Neuron (in vitro differentiated cells): ENCODE measurements around the gene FAM13A.
"Not testable (repeated sequence)": the region's sequence is repeated elsewhere in the genome, so short reads cannot be mapped to it uniquely, and the experiment has no call there.

Experiments used
- H2AFZ ChIP-seq: one replicate; pipeline ENCODE4 v1.6.1; 2013; ENCODE audit warnings: low read depth, mild to moderate bottlenecking, inconsistent platforms, low read length, moderate library complexity
- H3K27me3 ChIP-seq: one replicate; pipeline ENCODE4 v1.6.1; 2013; ENCODE audit warnings: low read length; ENCODE audit not compliant: insufficient read depth
- H3K36me3 ChIP-seq: one replicate; pipeline ENCODE4 v1.6.1; 2013; ENCODE audit warnings: low read length; ENCODE audit not compliant: insufficient read depth
- H3K4me1 ChIP-seq: one replicate; pipeline ENCODE4 v1.6.1; 2013; ENCODE audit warnings: low read length; ENCODE audit not compliant: insufficient read depth
- H3K4me3 ChIP-seq: 2 replicates; pipeline ENCODE4 v1.5.1; 2013; ENCODE audit warnings: mild to moderate bottlenecking, low read length, moderate library complexity
- H3K9me3 ChIP-seq: one replicate; pipeline ENCODE4 v1.6.1; 2013; ENCODE audit warnings: low read length

The FAM13A gene

DNA sequence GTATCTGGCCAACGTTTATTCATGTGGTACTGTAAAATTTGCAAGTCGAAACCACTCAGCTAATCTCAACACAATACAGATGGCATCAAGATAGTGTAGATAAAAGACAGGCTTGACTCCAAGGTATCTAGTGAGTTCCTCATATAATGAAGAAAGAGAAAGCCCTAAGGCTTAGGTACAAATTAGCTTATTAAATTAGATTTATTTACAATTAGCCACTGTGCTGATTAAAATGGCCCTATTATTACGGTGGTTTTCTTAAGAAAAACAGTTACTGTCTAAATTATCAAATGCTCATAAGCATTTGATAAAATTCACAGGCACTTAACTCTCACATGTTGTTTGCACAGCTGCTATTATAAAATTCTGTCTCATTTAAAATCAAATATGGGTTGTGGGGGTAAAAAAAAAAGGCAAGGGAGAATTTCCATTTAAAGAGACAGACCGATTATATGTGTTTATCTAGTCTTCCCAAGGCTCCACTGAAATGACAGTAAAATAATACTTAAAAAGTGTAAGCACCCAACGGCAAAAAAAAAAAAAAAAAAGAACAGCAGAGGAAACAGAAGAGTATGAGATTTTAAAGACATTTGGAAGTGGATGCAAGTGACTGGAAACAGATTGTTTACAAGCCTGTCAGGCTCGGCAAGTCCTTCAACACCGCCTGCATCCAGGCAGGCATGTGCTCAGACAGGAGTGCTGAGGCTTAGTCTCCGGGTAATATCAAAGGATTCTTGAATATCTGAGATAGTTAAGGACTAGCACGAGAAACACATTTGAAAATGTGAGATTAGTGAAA, 55.1 kb downstream of the FAM13A start:
- no peak overlapping the region for H2AFZ ChIP-seq
- peaks cover 9% of the 10 kb centered on the region for H3K36me3 ChIP-seq
- no peaks in the 10 kb centered on the region for H3K27me3 ChIP-seq
- H3K9me3 ChIP-seq, result peaks cover 5% of the 10 kb centered on the region
- H3K4me3 ChIP-seq, result no peak overlapping the region
- no peaks in the 10 kb centered on the region for H3K4me1 ChIP-seq

DNA sequence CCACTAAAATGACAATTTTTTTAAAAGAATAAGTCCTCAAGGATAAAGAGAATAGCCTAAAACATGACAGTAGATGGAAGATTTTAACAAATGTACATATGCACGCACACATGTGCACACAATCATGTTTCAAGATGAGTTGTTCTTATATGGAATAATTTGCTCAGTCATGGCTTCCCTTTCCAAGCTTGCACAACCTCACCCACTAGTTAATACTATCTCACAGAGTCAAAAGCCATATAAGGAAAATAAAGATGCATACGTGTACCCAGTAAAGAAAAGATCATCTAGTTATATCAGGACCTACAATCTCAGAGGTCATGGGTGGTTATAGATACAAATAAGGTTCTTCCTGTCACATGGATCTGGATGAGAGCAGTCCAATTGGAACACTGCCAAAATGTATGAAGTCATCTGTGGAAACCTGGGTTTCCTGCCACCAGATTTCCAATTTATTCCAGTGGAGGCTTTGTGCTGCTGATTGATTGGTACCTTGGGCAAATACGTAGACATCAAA, 56.1 kb downstream of the FAM13A start:
- no peaks in the 10 kb centered on the region for H3K4me1 ChIP-seq
- no peak overlapping the region for H3K4me3 ChIP-seq
- H3K27me3 ChIP-seq, result no peaks in the 10 kb centered on the region
- no peak overlapping the region for H2AFZ ChIP-seq
- peaks cover 2% of the 10 kb centered on the region for H3K9me3 ChIP-seq
- H3K36me3 ChIP-seq, result peaks cover under 1% of the 10 kb centered on the region

DNA sequence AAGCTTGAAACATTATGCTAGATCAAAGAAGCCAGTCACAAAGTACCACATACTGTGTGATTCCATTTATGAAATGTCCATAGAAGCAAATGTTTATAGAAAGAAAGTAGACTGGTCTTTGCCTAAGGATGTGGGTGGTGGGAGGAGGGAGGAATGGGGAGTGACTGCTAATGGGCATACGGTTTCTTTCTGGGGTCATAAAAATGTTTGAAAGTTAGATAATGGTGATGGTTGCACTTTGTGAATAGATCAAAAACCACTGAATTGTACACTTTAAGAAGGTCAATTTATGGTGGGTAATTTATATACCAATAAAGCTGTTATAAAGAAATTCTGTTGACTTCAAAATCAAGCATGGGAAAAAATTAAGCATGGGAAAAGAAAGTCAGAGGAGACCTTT, 56.6 kb downstream of the FAM13A start:
- H3K27me3 ChIP-seq, result no peaks in the 10 kb centered on the region
- H2AFZ ChIP-seq, result no peak overlapping the region
- H3K36me3 ChIP-seq, result no peaks in the 10 kb centered on the region
- H3K4me1 ChIP-seq, result no peaks in the 10 kb centered on the region
- no peak overlapping the region for H3K4me3 ChIP-seq
- peaks cover 2% of the 10 kb centered on the region for H3K9me3 ChIP-seq

DNA sequence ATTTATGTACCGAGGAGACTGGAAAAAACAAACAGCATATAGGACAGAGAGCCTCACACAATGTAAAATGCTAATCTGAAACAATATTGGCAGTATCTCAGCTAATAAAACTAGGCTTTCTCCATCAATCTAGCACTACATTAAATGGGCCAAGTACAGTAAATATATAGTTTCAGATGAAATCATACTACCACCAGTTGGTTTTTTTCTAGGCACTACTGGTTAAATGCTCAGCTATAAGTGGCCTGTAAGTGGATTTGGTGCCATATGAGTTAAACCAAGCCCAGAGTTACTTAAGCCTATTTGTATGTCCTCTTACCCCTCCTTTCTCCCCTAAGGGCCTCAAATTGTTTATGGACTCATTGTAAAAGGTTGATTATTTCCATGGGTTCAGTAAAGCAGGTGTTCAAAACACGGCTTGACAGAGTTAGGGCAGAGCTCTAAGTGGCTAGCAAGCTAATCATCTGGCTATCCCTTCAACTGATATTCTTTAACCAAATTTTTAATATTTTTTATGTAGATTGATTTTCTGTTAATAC, 57.5 kb downstream of the FAM13A start:
- Histone ChIP-seq H3K4me3 (no peak overlapping the region), H3K36me3 (no peaks in the 10 kb centered on the region)

DNA sequence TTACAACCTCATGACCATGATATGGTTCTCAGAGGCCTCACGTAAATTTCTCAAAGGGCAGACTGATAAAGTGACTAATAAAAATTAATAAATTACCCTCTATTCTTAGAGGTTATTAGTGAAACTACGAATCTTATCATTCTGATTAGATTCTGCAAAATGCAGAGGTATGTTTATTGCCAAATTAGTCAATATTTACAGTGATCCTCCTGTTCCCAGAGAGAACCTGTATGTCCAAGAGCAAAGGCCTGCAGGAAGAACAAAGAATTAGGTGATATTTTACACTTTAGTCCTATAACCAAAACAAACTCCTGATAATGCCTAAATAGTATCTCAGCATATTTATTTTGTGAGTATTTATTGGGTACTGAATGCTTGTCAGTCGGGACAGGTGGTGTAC, 58.1 kb downstream of the FAM13A start:
- no peak overlapping the region for H3K4me3 ChIP-seq
- no peaks in the 10 kb centered on the region for H3K36me3 ChIP-seq
- no peaks in the 10 kb centered on the region for H3K9me3 ChIP-seq
- no peaks in the 10 kb centered on the region for H3K4me1 ChIP-seq
- H3K27me3 ChIP-seq, result no peaks in the 10 kb centered on the region
- H2AFZ ChIP-seq, result no peak overlapping the region

More for the DNA sequence above, 57.5 kb downstream of the FAM13A start:
- no peak overlapping the region for H2AFZ ChIP-seq
- no peaks in the 10 kb centered on the region for H3K27me3 ChIP-seq
- no peaks in the 10 kb centered on the region for H3K9me3 ChIP-seq
- no peaks in the 10 kb centered on the region for H3K4me1 ChIP-seq

DNA sequence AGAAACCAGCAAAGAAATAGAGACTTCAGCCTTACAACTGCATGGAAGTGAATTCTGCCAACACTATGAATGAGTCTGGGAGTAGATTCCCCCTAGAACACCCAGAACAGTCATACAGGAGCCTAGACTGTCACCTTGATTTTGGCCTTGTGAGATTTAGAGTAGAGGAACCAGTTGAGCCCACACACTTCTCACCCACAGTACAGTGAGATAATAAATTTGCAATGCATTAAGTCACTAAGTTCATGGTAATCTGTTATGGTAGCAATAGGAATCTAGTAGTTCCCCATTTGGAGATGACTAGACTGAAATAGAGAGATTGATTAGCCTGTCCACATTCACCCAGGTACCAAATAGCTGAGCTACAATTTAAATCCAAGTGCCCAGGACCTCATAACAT, 59.0 kb downstream of the FAM13A start:
- no peaks in the 10 kb centered on the region for H3K9me3 ChIP-seq
- no peaks in the 10 kb centered on the region for H3K4me1 ChIP-seq
- no peak overlapping the region for H3K4me3 ChIP-seq
- no peak overlapping the region for H2AFZ ChIP-seq
- no peaks in the 10 kb centered on the region for H3K27me3 ChIP-seq
- H3K36me3 ChIP-seq, result no peaks in the 10 kb centered on the region

DNA sequence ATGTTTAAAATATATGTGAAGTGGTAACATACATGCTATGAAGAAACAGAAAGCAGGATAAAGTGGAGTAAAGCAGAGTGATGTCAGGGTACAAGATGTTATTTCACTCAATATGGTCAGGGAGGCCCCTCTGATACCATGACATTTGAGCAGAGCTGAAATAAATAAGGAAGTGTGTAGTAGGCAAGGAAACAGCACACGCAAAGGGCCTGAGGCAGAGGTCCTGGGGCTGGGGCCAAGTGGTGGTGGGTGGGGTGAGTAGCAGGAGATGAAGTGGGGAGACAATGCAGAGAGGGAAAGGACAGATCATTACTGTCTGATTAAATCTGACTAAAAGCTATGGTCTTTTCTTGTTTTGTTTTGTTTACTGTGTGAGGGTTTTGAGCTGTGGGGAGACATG, 61.1 kb downstream of the FAM13A start:
- no peaks in the 10 kb centered on the region for H3K4me1 ChIP-seq
- H3K9me3 ChIP-seq, result no peaks in the 10 kb centered on the region
- H2AFZ ChIP-seq, result no peak overlapping the region
- no peaks in the 10 kb centered on the region for H3K27me3 ChIP-seq
- H3K4me3 ChIP-seq, result no peak overlapping the region
- H3K36me3 ChIP-seq, result no peaks in the 10 kb centered on the region

DNA sequence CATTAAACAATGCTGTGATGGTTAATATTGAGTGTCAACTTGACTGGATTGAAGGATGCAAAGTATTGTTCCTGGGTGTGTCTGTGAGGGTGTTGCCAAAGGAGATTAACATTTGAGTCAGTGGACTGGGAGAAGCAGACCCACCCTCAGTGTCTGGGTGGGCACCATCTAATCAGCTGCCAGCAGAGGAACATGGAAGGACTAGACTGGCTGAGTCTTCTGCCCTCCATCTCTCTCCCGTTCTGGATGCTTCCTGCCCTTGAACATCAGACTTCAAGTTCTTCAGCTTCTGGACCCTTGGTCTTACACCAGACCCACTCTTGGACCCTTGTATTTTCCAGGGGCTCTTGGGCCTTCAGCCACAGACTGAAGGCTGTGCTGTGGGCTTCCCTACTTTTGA, 61.7 kb downstream of the FAM13A start:
- not testable (repeated sequence) for H2AFZ ChIP-seq, H3K27me3 ChIP-seq, H3K36me3 ChIP-seq, H3K4me1 ChIP-seq, H3K9me3 ChIP-seq, H3K4me3 ChIP-seq

DNA sequence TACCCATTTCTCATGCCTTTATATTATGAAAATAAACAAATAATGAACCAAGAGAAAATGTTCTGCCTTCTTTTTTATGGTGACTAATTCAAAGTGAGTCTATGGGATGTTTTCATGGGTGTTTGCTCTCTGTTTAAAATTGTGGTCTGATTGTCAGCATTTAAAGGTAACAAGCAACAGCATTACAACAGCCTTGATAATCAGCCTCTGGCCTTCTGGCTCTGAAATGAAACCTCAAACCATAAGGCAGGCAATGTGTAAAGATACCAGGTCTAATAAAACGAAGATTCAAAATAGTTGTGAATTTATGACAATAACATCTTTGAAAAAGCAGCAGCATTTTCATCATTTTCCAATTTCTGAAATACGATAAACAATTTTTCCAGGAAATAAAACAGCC, 63.7 kb downstream of the FAM13A start:
- no peaks in the 10 kb centered on the region for H3K9me3 ChIP-seq
- H3K4me1 ChIP-seq, result no peaks in the 10 kb centered on the region
- no peak overlapping the region for H3K4me3 ChIP-seq
- H3K27me3 ChIP-seq, result no peaks in the 10 kb centered on the region
- peaks cover 2% of the 10 kb centered on the region for H3K36me3 ChIP-seq
- H2AFZ ChIP-seq, result no peak overlapping the region

DNA sequence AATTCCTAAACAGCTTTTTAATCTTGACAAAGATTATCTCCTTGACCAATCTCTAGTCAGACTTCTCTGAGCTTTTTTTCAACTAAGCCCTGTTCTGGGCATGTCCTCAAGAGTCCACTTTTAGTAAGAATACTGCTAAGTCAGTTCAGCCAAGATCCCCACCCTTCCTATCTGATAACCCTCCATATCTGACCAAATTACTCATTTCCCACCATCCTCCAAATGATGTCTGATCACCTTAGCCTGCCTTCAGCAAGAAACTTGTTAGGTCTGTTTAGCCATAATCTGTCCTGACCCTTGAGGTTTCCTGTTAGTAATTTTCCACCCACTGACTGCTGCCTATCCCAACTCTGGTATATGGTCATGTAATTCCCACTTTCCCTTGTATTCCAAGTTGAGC, 65.2 kb downstream of the FAM13A start:
- Histone ChIP-seq H3K27me3 (no peaks in the 10 kb centered on the region), H3K4me3 (no peak overlapping the region), H3K36me3 (peaks cover 2% of the 10 kb centered on the region), H3K4me1 (no peaks in the 10 kb centered on the region), H3K9me3 (no peaks in the 10 kb centered on the region), H2AFZ (no peak overlapping the region)

DNA sequence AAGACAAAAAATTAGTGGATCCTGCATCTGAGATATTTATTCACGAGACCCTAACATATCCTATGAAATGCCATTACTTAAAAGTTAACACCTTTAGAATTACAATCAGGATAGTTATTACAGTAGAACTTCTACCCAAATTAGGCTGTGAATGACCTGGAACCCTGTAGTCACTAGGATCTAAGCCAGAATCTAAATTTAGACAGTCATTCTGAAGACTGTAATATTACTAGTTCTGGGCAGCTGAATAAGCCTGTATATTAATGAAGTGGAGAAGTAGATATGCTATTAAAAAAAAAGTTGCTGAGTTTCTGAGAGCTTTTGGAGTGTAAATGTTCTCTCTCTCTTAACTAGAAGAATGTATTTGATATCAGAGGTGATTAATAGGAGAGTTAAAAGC, 67.0 kb downstream of the FAM13A start:
- Histone ChIP-seq H2AFZ (no peak overlapping the region), H3K36me3 (peaks cover 2% of the 10 kb centered on the region), H3K4me1 (no peaks in the 10 kb centered on the region), H3K27me3 (no peaks in the 10 kb centered on the region), H3K9me3 (no peaks in the 10 kb centered on the region), H3K4me3 (no peak overlapping the region)

DNA sequence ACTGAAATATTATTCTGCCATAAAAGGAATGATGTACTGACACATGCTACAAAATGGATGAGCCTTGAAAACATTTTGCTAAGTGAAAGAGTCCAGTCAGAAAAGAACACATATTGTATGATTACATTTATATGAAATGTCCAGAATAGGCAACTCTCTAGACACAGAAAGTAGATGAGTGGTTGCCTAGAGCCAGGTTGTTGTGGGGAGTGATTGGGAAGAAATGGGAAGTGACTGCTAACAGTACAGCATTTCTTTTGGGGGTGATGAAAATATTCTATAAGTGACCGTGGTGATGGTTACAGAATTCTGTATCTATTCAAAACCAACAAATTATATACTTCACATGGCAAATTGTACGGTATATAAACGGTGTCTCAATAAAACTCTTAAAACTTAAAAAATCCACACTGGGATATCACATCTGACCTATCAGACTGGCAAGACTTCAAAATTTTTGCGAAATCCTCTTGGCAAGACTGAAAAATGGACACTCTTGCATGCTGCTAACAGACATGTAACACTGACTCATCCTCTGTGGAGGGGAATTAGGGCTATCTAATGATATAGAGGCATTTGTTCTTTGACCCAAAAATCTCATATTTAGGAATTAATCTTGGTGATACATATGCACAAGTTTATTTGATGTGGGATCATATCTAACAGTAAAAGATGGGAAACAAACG, 71.8 kb downstream of the FAM13A start:
- no peaks in the 10 kb centered on the region for H3K9me3 ChIP-seq
- no peak overlapping the region for H3K4me3 ChIP-seq
- H3K27me3 ChIP-seq, result no peaks in the 10 kb centered on the region
- H3K36me3 ChIP-seq, result peaks cover 2% of the 10 kb centered on the region
- H3K4me1 ChIP-seq, result no peaks in the 10 kb centered on the region
- H2AFZ ChIP-seq, result no peak overlapping the region

DNA sequence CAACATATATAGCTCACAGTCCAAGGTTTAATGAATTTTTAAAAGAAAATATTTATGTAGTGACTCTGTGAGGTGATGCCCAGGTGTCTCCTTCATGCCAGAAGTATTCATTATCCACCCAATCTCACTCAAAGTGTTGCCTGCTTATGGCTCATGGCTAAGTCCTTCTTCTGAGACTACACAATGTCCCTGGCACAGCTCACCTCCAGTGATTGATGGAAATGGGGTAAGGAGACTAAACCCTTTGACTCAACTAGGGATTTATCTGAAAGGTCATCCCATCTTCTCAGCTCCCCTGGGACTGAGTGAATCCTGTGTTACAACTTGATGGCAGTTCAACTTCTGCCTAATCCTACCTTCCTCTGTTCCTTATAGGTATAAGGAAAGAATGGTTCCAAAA, 74.2 kb downstream of the FAM13A start:
- Histone ChIP-seq H3K9me3 (no peaks in the 10 kb centered on the region), H3K4me3 (no peak overlapping the region), H3K4me1 (no peaks in the 10 kb centered on the region), H3K27me3 (no peaks in the 10 kb centered on the region), H2AFZ (no peak overlapping the region), H3K36me3 (no peaks in the 10 kb centered on the region)
